AG04450 (cell line): ENCODE results near the gene RBMS2. TPM values are rescaled to one million over a fixed set of nuclear protein-coding genes. Genes with fewer than 3 reads are reported as not detected.

Experiments used
- CTCF ChIA-PET: fragments of 300-600, 350-600 bp; formaldehyde crosslinking; extraction: SDS; loops from one replicate; lab custom pipeline; 2022; ENCODE audit warnings: antibody characterized with exemption, inconsistent platforms; lab: Charles Lee
- POLR2A ChIA-PET: fragments of 350-600 bp; formaldehyde crosslinking; extraction: SDS; loops from one replicate; lab custom pipeline; 2021; ENCODE audit warnings: antibody characterized with exemption, inconsistent platforms; lab: Yijun Ruan, JAX
- DNase-seq: peaks from one replicate; pipeline ENCODE4 v3.0.0-alpha.2; 2011; ENCODE audit warnings: low read depth, low spot score
- H3K27ac ChIP-seq: one replicate; pipeline ENCODE4 v1.5.1; 2012; ENCODE audit warnings: low read depth, low read length, control low read depth
- H3K27me3 ChIP-seq: one replicate; pipeline ENCODE4 v1.6.0; 2012; ENCODE audit warnings: low read length; ENCODE audit not compliant: control insufficient read depth, insufficient read depth
- H3K4me3 ChIP-seq: 2 replicates; pipeline ENCODE4 v1.5.1; 2011; ENCODE audit warnings: mild to moderate bottlenecking, low read depth, low read length, control low read depth
- H3K9me3 ChIP-seq: 2 replicates; pipeline ENCODE4 v1.5.1; 2012; ENCODE audit warnings: low read length; ENCODE audit not compliant: control insufficient read depth, insufficient read depth
- CTCF ChIP-seq: IDR thresholded peaks from 2 replicates; pipeline ENCODE4 v1.5.1; 2011; ENCODE audit warnings: low read depth, low read length, control low read depth, inconsistent platforms
- polyA plus RNA-seq: library from polyadenylated mRNA; depleted of rRNA; stranded (reverse); fragments of >200 nt; gene quantifications from 2 replicates; pipeline ENCODE4 v1.2.3, GENCODE V29; 2011

The RBMS2 gene
- polyA plus RNA-seq, 1 experiment, result 96.4 TPM

- H3K27me3 ChIP-seq, result no peaks in the 10 kb centered on the region
- DNase-seq, result peak; percentile 100
- TF ChIP-seq CTCF, result peak; percentile 72
- no peaks in the 10 kb centered on the region for H3K9me3 ChIP-seq
- peak overlapping the region; percentile 87 for H3K27ac ChIP-seq
- H3K4me3 ChIP-seq, result peak overlapping the region; percentile 81
- POLR2A ChIA-PET, result interaction anchor here (0.5 to 1.7 kb wide), 16 partner anchors 8 to 451 kb away, joined by 3 to 15 read pairs (median 5); partner anchors contain the start of genes ATP5F1B, CNPY2, NAB2 and NACA
- CTCF ChIA-PET, result interaction anchor here (0.5 to 3.8 kb wide), 80 partner anchors 9 to 788 kb away, joined by 3 to 51 read pairs (median 4); partner anchors contain the start of genes ATP5F1B, NACA, PTGES3 and RBMS2
Observed at GRCh38 chr12:56636675-56637540, 115.3 kb downstream of the RBMS2 start.

GRCh38 chr12:56637621-56638020 lies 116.0 kb downstream of the RBMS2 start:
- Histone ChIP-seq H3K9me3 (no peaks in the 10 kb centered on the region), H3K27me3 (no peaks in the 10 kb centered on the region), H3K27ac (no peak overlapping the region), H3K4me3 (no peak overlapping the region)
- no peak for TF ChIP-seq CTCF
- ChIA-PET CTCF (interaction anchor here (0.7 to 0.9 kb wide), 2 partner anchors 115 to 121 kb away, joined by 3 to 4 read pairs; partner anchors contain the start of gene RBMS2), POLR2A (no interaction called here)
- no peak for DNase-seq

- Histone ChIP-seq H3K27ac (no peak overlapping the region), H3K27me3 (no peaks in the 10 kb centered on the region), H3K9me3 (no peaks in the 10 kb centered on the region), H3K4me3 (no peak overlapping the region)
- no peak for DNase-seq
- no peak for TF ChIP-seq CTCF
- POLR2A ChIA-PET, result no interaction called here
- CTCF ChIA-PET, result interaction anchor here (0.6 kb wide), 1 partner anchor 366 kb away, joined by 4 read pairs; no protein-coding TSS in a partner anchor
Observed at GRCh38 chr12:56641219-56641618, 119.6 kb downstream of the RBMS2 start.

GRCh38 chr12:56644654-56645053 lies 123.0 kb downstream of the RBMS2 start:
- no peak for DNase-seq
- TF ChIP-seq CTCF, result no peak
- CTCF ChIA-PET, result interaction anchor here (3.1 kb wide), 1 partner anchor 8 kb away, joined by 33 read pairs; no protein-coding TSS in a partner anchor
- no peaks in the 10 kb centered on the region for H3K27me3 ChIP-seq
- POLR2A ChIA-PET, result interaction anchor here (1.2 to 1.6 kb wide), 2 partner anchors 8 to 79 kb away, joined by 3 to 12 read pairs; no protein-coding TSS in a partner anchor
- no peak overlapping the region for H3K27ac ChIP-seq
- H3K9me3 ChIP-seq, result no peaks in the 10 kb centered on the region
- peak overlapping the region; percentile 99 for H3K4me3 ChIP-seq
